HG02973 (cell line): ENCODE results near the gene ANKRD6.

Source experiments
- ATAC-seq: cut with Tn5 transposase; IDR thresholded peaks from one replicate; pipeline ENCODE4 v1.9.1; 2021; ENCODE audit warnings: moderate library complexity; ENCODE audit not compliant: unreplicated experiment

ANKRD6 gene

GRCh38 chr6:89412071-89413005, 20.6 kb upstream of the ANKRD6 start, which contains the start of gene RRAGD:
Gene RRAGD, minus strand, starts transcription at chr6:89412273. Its CDS starts 280 bp downstream, at chr6:89411993.
- ATAC-seq, result peak; percentile 62

GRCh38 chr6:89413006-89413400, 19.9 kb upstream of the ANKRD6 start:
- no peak for ATAC-seq

- ATAC-seq, result no peak
Observed at GRCh38 chr6:89414215-89414614, 18.7 kb upstream of the ANKRD6 start.

GRCh38 chr6:89415185-89415584, 17.8 kb upstream of the ANKRD6 start:
- no peak for ATAC-seq

DNA sequence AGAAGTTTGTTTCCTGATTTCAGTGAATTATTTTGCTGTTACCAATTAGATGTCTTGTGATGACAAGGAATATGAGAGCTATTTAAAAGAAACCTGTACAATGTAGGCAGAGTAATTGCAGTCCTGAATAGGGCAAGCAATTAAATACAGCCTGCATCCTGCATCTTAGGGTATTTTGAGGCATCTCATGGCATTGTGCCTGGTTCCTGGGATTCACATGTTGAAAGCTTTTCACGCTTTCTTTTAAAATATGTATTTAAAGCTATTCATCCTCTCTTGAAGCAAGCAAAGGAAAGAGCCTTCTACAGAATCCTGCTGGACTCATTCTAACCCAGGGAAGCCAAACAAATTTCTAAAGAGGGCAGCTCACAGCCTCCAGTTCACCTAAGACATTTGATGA, 16.2 kb upstream of the ANKRD6 start:
- ATAC-seq, result no peak

DNA sequence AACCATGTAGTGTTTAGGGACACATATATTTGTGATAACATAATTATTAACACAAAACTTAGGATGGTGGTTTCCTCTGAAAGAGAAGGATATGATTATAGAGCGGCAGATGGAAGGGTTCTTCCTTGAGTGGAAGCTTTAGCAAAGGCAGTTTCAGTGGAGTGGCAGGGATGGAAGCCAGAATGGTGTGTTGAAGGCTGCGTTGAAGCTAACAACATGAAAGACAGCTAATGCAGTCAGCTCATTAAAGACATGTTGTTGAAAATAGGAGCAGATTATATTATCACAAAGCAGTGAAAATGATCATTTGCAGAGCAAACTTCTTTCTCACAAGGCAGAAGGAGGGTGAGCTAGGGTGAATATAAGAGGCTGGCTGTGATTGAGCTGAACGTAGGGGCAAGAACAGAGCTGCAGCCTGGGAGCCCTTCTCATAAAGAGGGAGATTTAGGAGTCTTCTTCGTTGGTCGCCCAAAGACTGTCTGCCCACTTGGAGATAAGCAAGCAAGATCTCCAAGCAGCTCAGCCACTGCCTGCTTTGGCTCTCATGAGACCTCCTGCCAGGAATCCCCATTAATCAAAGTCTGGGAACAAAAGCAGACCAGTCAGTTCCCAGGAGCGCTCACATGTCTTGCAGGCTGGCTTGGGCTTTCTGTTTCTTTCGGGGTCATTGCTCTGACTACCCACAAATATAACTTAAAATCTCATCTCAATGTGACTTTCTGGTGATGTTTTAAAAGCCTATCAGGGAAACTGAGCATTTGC, 2.6 kb upstream of the ANKRD6 start:
- ATAC-seq, result no peak

- ATAC-seq, result peak; percentile 39
Observed at GRCh38 chr6:89433252-89434149, 549 bp downstream of the ANKRD6 start.

GRCh38 chr6:89434150-89434499, 1.2 kb downstream of the ANKRD6 start:
- no peak for ATAC-seq

DNA sequence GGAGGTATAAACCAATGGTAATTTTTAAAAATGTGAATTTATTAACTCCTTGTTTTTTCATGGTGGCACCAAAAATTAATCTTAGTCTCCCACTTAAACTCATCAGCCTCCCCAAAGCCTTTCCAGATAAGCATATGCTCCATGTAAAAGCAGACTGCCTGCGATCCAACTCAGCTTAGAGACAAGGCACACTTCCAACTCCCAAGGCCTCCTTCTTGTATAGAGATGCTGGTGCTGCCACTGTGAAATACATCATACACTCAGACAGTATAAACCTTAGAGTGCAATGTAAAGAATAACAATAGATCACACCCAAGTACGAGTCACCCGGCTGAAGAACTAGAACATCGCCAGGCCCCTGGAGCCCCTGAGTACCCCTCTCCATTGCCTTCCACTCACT, 2.0 kb downstream of the ANKRD6 start:
- no peak for ATAC-seq

DNA sequence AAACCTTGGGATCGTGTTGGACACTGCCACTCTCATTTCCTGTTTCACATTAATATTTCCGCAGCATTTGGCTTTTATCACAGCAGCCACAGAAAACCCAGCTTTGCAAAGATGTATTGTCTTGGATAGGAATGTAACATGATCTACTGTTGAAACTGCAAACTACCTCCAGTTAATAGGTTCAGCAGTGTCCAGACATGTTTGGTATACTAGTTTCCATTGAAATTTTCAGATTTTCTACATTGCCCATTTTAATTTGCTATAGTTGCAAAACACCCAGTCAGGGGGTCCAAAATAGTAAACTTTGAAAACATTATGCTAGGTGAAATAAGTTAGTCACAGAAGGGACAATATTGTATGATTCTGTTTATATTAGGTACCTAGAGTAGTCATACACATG, 3.3 kb downstream of the ANKRD6 start:
- no peak for ATAC-seq

- no peak for ATAC-seq
Observed at GRCh38 chr6:89438248-89438647, 5.3 kb downstream of the ANKRD6 start.

DNA sequence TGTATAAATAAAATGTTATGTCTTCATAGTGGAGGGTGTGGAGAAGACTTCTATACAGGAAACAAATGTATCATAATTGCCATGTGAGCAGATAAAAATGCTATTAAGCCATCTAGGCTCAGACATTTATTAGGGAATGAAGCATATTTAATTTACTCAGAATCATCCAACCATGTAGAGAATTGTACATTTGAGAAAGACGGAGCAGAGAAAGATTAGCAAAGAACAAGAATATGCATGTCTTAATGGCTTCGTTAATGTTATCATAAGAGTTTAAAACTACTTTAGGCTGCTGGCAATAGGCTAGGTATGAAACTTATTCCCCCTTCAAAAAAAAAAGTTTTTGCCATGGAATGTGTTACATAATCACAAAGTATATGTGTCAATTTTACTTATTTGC, 6.1 kb downstream of the ANKRD6 start:
- ATAC-seq, result no peak

DNA sequence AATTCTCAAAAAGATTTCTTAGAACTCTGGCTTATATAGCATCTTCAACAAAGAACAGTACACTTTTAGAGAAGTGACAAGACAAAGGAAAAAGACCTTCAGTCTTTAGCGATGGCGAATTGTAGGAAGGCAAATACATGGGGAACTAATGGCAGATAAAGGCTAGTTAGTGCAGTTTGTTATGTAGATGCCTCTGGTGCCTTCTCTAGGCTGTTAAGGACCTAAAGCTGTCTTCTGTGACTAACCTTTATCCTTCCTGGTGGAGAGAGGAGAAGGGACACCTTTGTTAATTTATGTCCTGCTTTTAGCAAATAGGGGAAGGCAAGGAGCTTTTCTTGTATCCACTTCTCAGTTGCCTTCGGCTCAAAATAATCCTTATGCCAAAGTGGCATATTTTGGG, 7.2 kb downstream of the ANKRD6 start:
- ATAC-seq, result no peak

DNA sequence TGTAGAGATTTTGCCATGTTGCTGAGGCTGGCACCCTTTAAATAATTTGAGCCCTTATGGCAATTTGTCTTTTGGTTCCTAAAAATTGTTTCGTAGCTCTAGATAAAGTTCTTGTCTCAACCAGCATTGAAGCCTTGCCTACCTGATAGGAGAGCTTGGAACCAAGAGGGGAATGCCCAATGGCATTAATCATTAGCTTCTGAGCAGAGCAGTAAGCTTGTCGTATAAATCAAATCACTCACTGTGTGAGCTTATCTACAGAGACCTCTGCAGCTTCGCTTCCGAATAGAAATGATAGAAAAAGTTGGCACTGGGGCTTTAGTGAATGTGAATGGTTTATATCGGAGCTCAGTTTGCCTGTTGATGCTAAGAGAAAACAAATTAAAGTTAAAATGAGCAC, 10.7 kb downstream of the ANKRD6 start:
- ATAC-seq, result no peak

DNA sequence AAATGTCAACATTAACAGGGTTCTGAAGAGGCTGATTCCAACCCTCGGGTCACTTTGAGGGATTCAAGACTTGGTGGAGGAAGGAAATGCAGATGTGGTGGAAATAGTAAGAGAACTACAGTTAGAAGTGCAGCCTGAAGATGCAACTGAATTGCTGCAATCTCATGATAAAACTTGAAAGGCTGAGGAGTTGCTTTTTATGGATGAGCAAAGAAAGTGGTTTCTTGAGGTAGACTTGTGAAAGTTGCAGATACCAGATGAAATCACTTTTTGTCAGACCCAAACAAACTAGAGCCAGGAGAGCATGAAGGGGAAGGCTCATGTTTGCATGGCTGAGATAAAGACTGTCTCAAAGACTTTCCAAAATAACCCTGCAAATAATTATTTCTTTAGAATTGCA, 16.2 kb downstream of the ANKRD6 start:
- no peak for ATAC-seq

DNA sequence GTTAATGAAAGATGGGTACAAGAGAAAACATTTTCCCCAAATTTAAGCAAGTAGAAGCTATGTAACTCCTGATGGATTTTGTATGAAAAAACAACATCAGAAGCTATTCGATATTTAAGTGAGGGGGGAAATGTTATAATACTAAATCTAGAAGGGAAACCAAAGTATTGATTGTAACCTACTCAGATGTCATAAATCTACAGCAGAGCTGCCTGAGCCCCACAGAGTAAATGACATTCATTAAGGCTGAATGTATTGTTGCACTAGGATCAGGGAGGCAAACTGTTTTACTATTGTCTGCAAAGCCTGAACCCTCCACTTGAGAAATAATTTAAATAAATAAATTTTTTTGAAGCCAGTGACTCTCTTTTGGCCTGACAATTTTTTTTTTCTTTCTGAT, 19.3 kb downstream of the ANKRD6 start:
- no peak for ATAC-seq

DNA sequence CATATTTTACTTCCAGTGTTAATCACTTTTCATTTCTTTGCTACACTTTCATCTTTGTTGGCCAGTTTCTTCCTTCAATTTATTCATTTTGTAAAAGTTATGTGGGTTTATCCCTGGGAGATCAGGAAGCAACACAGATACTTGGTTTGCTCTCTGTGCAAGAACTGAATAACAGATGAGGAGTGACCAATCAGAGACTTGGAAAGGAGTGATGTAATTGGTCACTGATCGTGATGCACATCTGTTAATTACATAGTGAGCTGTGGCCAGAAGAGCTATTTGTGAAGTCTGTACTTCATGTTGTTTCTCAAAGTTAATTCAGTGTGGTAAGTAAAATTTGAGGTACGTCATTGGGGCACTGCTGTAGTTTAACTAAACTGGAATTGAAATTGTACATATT, 21.3 kb downstream of the ANKRD6 start:
- ATAC-seq, result no peak

- ATAC-seq, result no peak
Observed at GRCh38 chr6:89458704-89459103, 25.8 kb downstream of the ANKRD6 start.

GRCh38 chr6:89459501-89459900, 26.5 kb downstream of the ANKRD6 start:
- ATAC-seq, result no peak

- no peak for ATAC-seq
Observed at GRCh38 chr6:89460713-89461112, 27.8 kb downstream of the ANKRD6 start.

DNA sequence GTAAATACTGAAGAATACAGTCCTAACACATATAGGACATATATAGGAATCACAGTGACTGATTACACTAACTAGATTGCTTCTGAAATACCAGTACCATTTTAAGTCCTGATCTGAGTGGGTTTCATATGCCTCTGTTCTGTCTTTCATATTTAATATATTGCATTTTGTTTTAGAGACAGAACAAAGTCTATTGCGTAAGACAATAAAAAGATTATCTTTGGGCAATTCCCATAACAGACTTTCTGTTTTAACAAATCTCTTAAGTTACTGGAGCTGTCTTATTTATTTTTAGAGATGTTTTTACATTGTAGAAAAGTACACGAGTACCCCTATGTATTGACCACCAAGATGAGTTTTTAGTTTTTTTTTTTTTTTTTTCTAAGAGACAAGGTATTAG, 29.6 kb downstream of the ANKRD6 start:
- ATAC-seq, result no peak
